GM21786 (cell line): Measurements from ENCODE around the gene POMC.
"Not testable (repeated sequence)": the region's sequence is repeated elsewhere in the genome, so short reads cannot be mapped to it uniquely, and the experiment has no call there.

Source experiments
- ATAC-seq: cut with Tn5 transposase; IDR thresholded peaks from one replicate; pipeline ENCODE4 v1.9.1; 2021; ENCODE audit not compliant: unreplicated experiment

The POMC gene

GRCh38 chr2:25177211-25177611, 8.8 kb upstream of the POMC start:
- no peak for ATAC-seq

GRCh38 chr2:25176541-25177181, 8.3 kb upstream of the POMC start:
- ATAC-seq, result no peak

- no peak for ATAC-seq
Observed at GRCh38 chr2:25176138-25176537, 7.8 kb upstream of the POMC start.

DNA sequence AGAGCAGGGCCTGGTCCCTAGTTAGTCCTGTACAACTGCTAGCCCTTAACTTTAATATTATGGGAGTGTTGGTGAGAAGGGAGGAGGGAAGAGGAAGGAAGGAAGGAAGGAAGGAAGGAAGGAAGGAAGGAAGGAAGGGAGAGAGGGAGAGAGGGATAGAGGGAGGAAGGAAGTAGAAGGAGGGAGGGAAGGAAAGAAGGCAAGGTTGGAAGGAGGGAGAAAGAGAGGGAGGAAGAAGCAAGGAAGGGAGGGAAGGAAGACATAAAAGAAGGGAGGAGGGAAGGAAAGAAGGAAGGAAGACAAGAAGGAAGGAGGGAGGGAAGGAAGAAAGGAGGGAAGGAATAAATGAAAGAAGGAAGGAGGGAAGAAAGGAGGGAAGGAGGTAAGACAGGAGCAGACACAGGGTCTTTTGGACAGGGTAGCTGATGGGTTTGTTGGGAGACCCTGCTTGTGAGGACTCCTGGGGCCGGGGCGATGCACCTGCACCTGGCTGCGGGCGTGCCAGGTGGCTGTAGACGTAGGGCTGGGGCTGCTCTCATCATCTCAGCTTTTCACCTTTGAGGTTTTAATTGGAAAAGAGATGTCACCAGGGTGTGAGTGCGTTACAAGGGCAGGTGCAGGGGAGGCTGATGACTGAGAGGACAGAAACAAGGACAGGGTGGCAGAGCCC, 5.9 kb upstream of the POMC start:
- ATAC-seq, result no peak

- no peak for ATAC-seq
Observed at GRCh38 chr2:25173719-25174118, 5.3 kb upstream of the POMC start.

GRCh38 chr2:25170888-25171287, 2.5 kb upstream of the POMC start:
- no peak for ATAC-seq

DNA sequence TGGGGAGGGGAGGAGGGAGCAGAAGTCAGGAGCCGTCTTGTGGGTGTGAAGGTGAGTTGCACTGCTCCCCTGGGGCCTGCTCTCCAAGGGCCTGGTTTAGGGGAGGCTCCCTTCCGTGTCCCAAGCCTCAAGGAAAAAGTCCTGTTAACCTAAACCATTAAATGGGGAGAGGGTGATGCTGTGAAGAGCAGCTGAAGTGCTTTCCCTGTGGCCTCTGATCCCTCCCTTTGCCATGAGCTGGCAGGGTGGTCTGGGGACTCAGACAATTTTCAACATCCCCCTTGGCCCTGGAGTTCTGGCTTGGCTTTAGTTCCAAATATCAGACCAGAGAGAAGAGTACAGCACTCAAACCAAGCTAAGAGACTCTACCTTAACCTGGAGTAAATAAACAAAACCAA, 692 bp upstream of the POMC start:
- ATAC-seq, result no peak

- ATAC-seq, result peak; percentile 89
Observed at GRCh38 chr2:25165992-25166875, 2.1 kb downstream of the POMC start.

DNA sequence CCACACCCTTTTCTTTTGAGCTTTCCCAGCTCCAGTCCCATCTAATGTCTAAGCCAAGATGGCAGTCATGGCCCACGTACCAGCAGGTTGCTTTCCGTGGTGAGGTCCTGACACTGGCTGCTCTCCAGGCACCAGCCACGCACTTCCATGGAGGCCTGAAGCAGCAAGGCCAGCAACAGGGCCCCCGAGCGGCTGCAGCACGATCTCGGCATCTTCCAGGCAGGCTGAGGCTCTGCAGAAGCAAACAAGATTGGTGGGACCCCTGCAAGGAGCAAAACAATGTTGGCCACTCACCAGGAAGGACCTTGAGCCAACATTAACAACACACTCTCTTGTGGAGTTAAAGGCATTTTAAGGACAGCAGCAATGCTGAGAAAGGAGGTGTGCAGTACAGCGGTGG, 3.8 kb downstream of the POMC start:
- no peak for ATAC-seq

DNA sequence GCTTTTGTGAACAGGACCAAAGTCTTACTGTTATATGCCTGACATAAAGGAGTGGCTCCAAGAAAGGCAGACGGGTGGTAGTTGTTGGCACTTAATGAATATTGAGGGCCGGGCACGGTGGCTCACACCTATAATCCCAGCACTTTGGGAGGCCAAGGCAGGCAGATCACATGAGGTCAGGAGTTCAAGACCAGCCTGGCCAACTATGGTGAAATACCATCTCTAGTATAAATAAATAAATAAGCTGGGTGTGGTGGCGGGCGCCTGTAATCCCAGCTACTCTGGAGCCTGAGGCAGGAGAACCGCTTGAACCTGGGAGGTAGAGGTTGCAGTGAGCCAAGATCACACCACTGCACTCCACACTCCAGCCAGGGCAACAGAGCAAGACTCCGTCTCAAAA, 6.3 kb downstream of the POMC start:
- not testable (repeated sequence) for ATAC-seq

DNA sequence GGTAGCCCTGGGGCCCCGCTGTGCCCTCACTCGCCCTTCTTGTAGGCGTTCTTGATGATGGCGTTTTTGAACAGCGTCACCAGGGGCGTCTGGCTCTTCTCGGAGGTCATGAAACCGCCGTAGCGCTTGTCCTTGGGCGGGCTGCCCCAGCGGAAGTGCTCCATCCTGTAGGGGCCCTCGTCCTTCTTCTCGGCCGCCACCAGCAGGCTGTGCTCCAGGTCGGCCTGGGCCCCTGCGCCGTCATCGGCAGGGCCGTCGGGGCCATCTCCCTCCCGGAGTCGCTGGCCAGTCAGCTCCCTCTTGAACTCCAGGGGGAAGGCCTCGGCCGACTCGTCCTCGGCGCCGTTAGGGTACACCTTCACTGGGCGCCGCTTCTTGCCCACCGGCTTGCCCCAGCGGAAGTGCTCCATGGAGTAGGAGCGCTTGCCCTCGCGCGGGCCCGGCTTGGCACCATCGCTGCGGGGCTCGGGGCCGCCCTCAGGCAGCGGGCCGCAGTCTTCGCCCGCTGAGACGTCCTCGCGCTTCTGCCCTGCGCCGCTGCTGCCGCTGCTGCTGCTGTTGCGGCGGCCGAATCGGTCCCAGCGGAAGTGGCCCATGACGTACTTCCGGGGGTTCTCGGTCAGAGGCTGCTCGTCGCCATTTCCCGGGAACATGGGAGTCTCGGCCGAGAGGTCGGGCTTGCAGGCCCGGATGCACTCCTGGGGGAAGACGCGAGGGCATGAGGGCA, 7.2 kb downstream of the POMC start:
- ATAC-seq, result no peak

DNA sequence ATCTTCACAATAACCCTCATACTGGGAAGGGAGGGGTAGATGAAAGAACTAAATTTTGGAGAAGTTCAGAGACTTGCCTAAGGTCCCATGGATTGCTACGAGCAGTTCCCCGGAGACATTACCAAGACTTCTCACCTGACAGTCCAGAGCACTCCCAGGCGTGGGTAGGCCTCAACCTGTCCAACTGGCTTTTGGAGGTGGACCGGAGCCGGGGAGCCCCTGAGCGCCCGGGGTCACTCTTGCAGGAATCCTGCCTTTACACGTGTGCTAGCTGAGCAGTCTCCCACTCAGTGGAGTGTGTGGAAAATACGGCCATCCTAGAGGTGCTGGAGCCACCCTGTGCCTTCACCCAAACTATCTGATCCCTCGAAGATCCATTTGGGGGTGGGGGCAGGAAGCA, 8.0 kb downstream of the POMC start:
- no peak for ATAC-seq

DNA sequence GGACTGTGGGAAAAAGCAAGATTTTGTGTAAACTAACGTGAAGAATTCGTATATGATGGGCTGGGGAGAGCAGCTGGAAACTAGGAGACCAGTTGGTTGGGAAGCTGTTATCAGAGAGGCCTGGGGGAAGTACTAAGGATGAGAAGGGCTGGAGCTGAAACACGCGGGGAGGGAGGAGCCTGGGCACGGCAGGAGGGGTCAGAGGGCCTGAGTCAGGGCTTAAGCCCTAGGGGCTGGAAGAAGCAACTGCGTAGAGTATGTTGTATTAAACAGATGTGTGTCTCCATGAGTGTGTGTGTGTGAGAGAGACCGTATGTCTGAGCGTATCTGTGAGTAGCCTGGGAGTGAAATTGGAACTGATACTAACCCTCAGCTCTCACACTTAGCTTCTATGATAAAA, 8.4 kb downstream of the POMC start:
- ATAC-seq, result no peak

DNA sequence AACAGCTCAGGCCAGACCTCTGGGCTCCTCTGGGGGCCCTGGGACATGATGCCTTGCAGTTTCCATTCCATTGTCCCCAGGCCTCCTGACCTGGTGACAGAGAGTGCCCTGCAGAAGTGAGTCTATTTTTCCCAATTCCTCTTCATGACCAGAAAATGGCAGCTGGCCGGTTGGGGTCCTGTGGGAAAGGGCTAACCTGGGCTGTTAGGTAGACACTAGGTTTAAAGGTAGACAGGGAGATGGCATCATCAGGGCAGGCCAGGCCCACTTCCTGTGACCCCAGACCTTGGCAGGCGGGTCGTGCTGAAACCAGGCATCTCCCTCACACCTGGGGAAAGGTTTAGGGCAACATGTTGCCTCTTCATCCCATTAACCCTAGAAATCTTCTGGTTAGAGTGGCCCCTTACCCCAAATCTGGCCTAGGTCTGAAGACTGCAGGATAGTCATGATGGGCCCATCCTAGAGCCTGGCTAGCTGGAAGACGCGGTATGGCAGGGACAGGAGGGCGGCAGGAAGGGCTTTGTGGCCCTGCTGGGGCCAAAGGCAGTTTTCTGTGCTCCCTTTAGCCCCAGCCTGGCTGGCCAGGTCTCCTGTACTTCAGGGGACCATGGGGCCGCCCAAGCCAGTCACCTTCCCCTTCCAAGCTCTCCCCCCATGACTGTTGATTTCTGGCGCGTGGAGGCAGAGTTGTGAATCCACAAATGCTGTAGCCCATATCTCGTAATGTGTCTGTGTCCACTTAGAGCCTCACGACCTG, 10.1 kb downstream of the POMC start:
- ATAC-seq, result no peak

- no peak for ATAC-seq
Observed at GRCh38 chr2:25155401-25155800, 13.0 kb downstream of the POMC start.

DNA sequence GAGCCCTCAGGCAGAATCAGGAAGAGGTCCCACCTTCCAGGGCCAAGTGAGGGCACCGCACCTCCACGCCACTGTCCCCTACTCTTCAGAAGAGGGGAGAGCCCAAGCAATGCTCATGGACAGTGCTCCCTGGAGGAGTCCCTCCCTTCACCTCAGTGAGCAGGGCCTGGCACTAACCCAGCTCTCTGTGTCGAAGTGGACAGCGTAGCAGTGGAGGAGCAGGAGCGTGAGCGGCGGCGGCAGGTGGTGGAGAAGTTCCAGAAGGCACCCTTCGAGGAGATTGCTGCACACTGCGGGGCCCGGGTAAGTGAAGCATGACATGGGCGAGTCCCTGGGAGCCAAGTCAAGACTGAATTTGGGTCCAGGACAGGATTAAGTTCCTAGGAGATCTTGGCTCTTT, 16.7 kb downstream of the POMC start:
- ATAC-seq, result no peak

- not testable (repeated sequence) for ATAC-seq
Observed at GRCh38 chr2:25150993-25151392, 17.4 kb downstream of the POMC start.

- ATAC-seq, result no peak
Observed at GRCh38 chr2:25149646-25150045, 18.7 kb downstream of the POMC start.

- ATAC-seq, result no peak
Observed at GRCh38 chr2:25146896-25147295, 21.5 kb downstream of the POMC start.

DNA sequence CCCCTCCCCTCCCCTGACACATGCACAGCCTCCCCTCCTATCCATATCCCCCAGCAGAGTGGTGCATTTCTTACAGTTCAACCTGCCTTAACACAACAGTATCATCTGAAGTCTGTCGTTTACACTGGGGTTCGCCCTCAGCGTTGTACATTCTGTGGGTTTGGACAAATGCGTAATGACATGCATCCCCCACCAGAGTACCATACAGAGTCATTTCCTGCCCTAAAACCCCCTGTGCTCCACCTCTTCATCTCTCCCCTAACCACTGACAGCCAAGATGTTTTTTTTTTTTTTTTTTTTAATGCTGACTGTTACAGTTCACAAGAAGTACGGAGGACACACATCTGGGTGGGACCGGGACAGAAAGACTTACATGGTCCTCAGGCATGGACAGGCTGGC, 22.6 kb downstream of the POMC start:
- ATAC-seq, result no peak

DNA sequence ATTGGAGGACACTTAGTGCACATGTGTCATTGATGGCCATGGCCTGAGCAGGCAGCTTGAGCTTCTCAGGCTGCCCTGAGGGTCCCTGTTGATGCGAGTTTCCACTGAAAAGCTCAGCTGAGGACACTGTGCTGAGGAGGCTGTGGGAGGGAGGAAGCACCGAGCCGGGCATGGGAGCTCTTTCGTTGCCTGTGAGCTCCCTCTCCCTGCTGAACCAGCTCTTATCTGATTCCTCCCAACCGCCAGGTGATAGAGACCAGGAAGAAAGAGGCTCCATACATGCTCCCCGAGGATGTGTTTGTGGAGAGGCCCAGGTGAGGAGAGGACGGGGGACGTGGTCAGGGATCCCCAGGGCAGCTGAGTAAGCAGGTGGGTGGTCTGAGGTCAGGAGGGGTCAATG, 27.3 kb downstream of the POMC start:
- no peak for ATAC-seq
